ENCODE data around the gene CARD11. TPM values are rescaled to one million over a fixed set of nuclear protein-coding genes. Genes with fewer than 3 reads are reported as not detected.
A peak's percentile ranks its signal among the peaks of the same experiment; 100 is the strongest.

CARD11 gene
- total and polyA plus RNA-seq, 2 of the 4 experiments (the other 2 are of a cell fraction) = 0.18 to 0.26 TPM

- BruUV-seq (replicated peaks) = no TSS peak
- CTCF ChIA-PET = no interaction called here
- no peaks in the 10 kb centered on the region; the same call in 1 of the 2 replicates for H3K27me3 ChIP-seq (ENCODE audit: control insufficient read depth, insufficient read depth, low read length)
Observed at GRCh38 chr7:2934984-2935740, 108.5 kb downstream of the CARD11 start.

More at GRCh38 chr7:2934984-2935740, 108.5 kb downstream of the CARD11 start:
- H4K91ac ChIP-seq (ENCODE audit: insufficient read depth, low read depth, low read length) = no peak overlapping the region
- no peak overlapping the region for H2BK15ac ChIP-seq (ENCODE audit: low read depth, low read length)
- 89% methylated on average over 9 of the region's 20 CpGs; no CpG with 5 or more reads in 1 of the 2 experiments for WGBS, 2 experiments (ENCODE audit: extremely low coverage in 2 of 2, insufficient read length in 1 of 2)
- dilution Hi-C loops (cut with HindIII; ENCODE audit: low sequenced_read_pairs, unreplicated experiment) = no loop called here
- in situ Hi-C loops (cut with MboI; ENCODE audit: low sequenced_read_pairs) = no loop called here
- no peak overlapping the region for H2AK5ac ChIP-seq (ENCODE audit: low read depth, low read length)
- peak overlapping the region; percentile 55 for H2AK9ac ChIP-seq (replicated peaks; ENCODE audit: low read depth, low read length, poor library complexity)
- no peak for DNase-seq
- H3K18ac ChIP-seq (ENCODE audit: low read depth, low read length) = no peak overlapping the region
- H3K4ac ChIP-seq (ENCODE audit: low read depth, low read length) = no peak overlapping the region
- H3K79me1 ChIP-seq (ENCODE audit: low read depth in 1 of 2, low read length in 2 of 2) = no peaks in the 10 kb centered on the region
- POLR2A ChIA-PET (ENCODE audit: unreplicated experiment) = no interaction called here
- H3K4me1 ChIP-seq (ENCODE audit: control insufficient read depth, insufficient read depth, low read length) = no peaks in the 10 kb centered on the region
- H4K8ac ChIP-seq (ENCODE audit: low read depth in 2 of 2, low read length in 2 of 2) = no peak overlapping the region
- no peak overlapping the region for H3K27ac ChIP-seq (ENCODE audit: insufficient read depth, low read length)
- H2BK20ac ChIP-seq (ENCODE audit: low read depth, low read length) = no peak overlapping the region
- no peak overlapping the region for H2AFZ ChIP-seq (replicated peaks; ENCODE audit: low read length, poor library complexity)
- no peak for ATAC-seq (ENCODE audit: low read depth)
- no peaks in the 10 kb centered on the region for H3K9me1 ChIP-seq (ENCODE audit: insufficient read depth, low read length)
- no peak overlapping the region for H3K4me3 ChIP-seq (ENCODE audit: insufficient read depth, low read depth, low read length)
- H3K9me3 ChIP-seq (ENCODE audit: control insufficient read depth, insufficient read depth, low read length) = no peaks in the 10 kb centered on the region
- H3K36me3 ChIP-seq (ENCODE audit: control insufficient read depth, insufficient read depth, low read length) = no peaks in the 10 kb centered on the region
- H2BK5ac ChIP-seq (ENCODE audit: low read depth, low read length, poor library complexity, severe bottlenecking) = no peak overlapping the region
- H3K9ac ChIP-seq (ENCODE audit: low read depth, low read length) = no peak overlapping the region
- H3K23ac ChIP-seq (ENCODE audit: low read depth, low read length) = no peak overlapping the region
- no peak overlapping the region for H3K14ac ChIP-seq (replicated peaks; ENCODE audit: low read depth, low read length)
- intact Hi-C loops (cut with micrococcal nuclease) = no loop called here
- H4K5ac ChIP-seq (ENCODE audit: low read depth, low read length) = no peak overlapping the region
- no peak for TF ChIP-seq MAZ (IDR thresholded peaks at IDR 0.05; ENCODE audit: borderline replicate concordance, low read depth, low read length)
- no peak for TF ChIP-seq NFE2L2 (IDR thresholded peaks at IDR 0.05; ENCODE audit: low read depth, low read length)
- no peak for TF ChIP-seq FOS (IDR thresholded peaks at IDR 0.05; ENCODE audit: low read depth, low read length)
- TF ChIP-seq CHD1 (IDR thresholded peaks at IDR 0.05; ENCODE audit: low read depth, low read length) = no peak
- TF ChIP-seq ELK1 (IDR thresholded peaks at IDR 0.05; ENCODE audit: borderline replicate concordance, low read depth, low read length) = no peak
- no peak for TF ChIP-seq BHLHE40 (IDR thresholded peaks at IDR 0.05; ENCODE audit: low read depth, low read length)
- TF ChIP-seq POLR2A (IDR thresholded peaks at IDR 0.05; ENCODE audit: low read depth, low read length) = no peak
- no peak for TF ChIP-seq CTCF (conservative IDR thresholded peaks at IDR 0.05; ENCODE audit: low read depth, low read length)
- no peak for TF ChIP-seq RAD21 (IDR thresholded peaks at IDR 0.05; ENCODE audit: low read length)
- TF ChIP-seq CEBPB (IDR thresholded peaks at IDR 0.05; ENCODE audit: low read depth, low read length) = no peak
- no peak for TF ChIP-seq RCOR1 (IDR thresholded peaks at IDR 0.05; ENCODE audit: insufficient replicate concordance, low read length)
- no peak overlapping the region for H3K56ac ChIP-seq (ENCODE audit: extremely low read depth, insufficient read depth, low read length)
- no peak overlapping the region for H2BK120ac ChIP-seq (ENCODE audit: low read depth, low read length)
- no peaks in the 10 kb centered on the region for H4K20me1 ChIP-seq (ENCODE audit: insufficient read depth, low read length)
- H3K4me2 ChIP-seq (ENCODE audit: low read depth, low read length) = no peak overlapping the region

Data from IMR-90 (cell line).